ENCODE data around the gene ZDHHC11.

The ZDHHC11 gene

GRCh38 chr5:870956-871355, 20.2 kb upstream of the ZDHHC11 start:
- DNase-seq (ENCODE audit: insufficient read length, low spot score): no peak
- no peak for TF ChIP-seq POLR2A (IDR thresholded peaks at IDR 0.05; ENCODE audit: low read depth, low read length)
- no peak for FAIRE-seq

GRCh38 chr5:868428-869135, 17.8 kb upstream of the ZDHHC11 start:
- FAIRE-seq: no peak
- no peak for TF ChIP-seq POLR2A (IDR thresholded peaks at IDR 0.05; ENCODE audit: low read depth, low read length)

DNA sequence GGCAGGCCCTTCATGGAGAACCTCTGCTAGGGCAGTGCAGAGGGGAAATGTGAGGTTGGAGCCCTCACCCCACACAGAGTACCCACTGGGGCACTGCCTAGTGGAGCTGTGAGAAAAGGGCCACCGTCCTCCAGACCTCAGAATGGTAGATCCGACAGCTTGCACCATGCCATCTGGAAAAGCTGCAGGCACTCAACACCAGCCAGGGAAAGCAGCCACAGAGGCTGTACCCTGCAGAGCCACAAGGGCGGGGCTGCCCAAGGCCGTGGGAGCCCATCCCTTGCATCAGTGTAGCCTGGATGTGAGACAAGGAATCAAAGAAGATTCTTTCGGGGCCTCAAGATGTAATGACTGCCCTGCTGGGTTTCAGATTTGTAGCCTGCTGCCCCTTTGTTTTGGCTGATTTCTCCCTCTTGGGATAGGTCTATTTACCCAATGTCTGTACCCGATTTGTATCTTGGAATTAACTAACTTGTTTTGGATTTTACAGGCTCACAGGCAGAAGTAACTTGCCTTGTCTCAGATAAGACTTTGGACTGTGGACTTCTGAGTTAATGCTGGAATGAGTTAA, 16.6 kb upstream of the ZDHHC11 start:
- no peak for TF ChIP-seq POLR2A (IDR thresholded peaks at IDR 0.05; ENCODE audit: low read depth, low read length)

More at GRCh38 chr5:868428-869135, 17.8 kb upstream of the ZDHHC11 start:
- no peak for DNase-seq (ENCODE audit: insufficient read length, low spot score)

GRCh38 chr5:865771-866170, 15.0 kb upstream of the ZDHHC11 start:
- no peak for TF ChIP-seq POLR2A (IDR thresholded peaks at IDR 0.05; ENCODE audit: low read depth, low read length)
- DNase-seq (ENCODE audit: insufficient read length, low spot score): no peak
- FAIRE-seq: no peak

More for the DNA sequence above, 16.6 kb upstream of the ZDHHC11 start:
- no peak for DNase-seq (ENCODE audit: insufficient read length, low spot score)
- FAIRE-seq: no peak

DNA sequence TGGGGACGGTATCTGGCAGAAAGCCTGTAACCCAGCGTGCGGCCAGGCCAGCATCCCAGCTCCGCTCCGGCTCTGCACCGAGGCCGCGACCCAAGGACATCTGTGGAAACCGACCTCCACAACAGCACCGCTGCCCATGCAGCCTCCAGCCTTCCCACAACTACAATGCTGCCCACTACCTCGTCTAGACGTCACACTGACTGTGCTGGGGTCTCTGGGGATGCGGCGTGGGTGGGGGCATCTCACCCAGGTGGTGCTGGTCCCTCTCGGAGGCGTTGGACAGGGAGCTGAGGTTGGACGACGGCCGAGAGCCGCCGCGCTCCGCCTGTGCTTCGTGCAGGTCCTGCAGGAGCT, 14.4 kb upstream of the ZDHHC11 start:
- DNase-seq (ENCODE audit: insufficient read length, low spot score) (no peak), FAIRE-seq (no peak)
- no peak for TF ChIP-seq POLR2A (IDR thresholded peaks at IDR 0.05; ENCODE audit: low read depth, low read length)

GRCh38 chr5:864492-865167, 13.8 kb upstream of the ZDHHC11 start:
- no peak for TF ChIP-seq POLR2A (IDR thresholded peaks at IDR 0.05; ENCODE audit: low read depth, low read length)
- FAIRE-seq (no peak), DNase-seq (ENCODE audit: insufficient read length, low spot score) (no peak)

DNA sequence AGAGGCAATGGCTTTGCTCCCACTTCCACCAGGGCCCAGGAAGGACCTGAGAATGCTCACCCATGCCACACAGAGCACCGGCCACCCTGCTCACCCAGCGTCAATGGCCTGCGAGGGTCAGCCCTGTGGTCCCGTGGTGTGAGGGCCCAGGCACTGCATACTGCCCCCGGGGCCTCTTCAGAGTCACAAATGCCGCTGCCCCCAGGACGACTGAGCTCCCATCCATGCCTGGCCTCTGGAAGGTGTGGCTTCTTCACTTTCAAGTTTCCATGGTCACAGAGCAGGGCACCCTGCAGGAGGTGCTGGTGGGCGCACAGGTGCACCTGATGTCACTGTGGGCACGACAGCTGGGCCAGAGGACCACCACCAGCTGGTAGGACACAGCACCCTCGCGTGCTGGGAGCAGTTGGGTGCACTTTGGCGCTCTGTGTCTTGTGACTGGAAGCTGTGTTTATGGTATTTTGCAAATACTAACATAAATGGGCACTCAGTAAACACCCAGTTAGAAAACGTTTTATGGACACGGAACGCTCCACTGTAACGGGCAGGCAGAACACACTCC, 12.5 kb upstream of the ZDHHC11 start:
- DNase-seq (ENCODE audit: insufficient read length, low spot score): no peak
- no peak for FAIRE-seq
- TF ChIP-seq POLR2A (IDR thresholded peaks at IDR 0.05; ENCODE audit: low read depth, low read length): no peak

DNA sequence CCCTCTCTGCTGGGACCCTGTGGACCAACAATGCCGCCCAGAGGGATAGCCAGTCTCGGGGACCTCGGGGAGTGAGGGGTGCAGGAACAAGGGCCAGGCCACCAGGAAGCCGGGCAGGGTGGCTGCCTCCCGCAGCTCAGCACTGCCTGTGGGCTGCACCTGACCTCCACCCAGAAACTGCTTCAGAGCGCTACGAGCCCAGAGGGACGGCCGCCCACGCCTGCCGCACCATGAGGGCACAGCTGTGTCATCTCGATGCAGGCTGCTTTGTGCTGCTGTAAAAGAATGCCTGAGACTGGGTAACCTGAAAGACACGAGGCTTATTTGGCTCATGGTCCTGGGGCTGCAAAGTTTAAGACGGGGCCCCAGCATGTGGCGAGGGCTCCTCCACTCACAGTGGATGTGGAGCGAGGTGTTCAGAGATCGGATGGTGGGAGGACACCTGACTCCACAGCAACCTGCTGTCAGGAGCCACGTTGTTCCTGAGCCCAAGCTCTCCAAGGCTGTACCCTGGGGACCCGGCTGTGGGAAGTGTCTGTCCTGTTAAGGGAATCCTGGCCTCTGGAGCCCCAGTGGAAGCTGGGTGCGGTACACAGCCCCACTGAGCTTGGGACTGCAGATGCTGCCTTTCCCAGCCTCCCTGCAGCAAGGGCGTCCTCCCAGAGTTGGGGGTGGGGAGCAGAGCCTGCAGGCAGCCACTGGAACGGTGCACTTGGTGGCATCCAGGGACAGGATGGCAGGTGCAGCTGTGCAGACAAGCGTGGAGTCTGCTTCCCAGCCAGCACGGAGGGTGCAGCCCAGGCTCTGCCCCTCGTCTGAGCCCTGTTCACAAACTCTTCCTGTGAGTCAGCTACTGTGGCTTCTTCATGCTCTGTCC, 11.8 kb upstream of the ZDHHC11 start:
- peak; percentile 43 for DNase-seq (ENCODE audit: insufficient read length, low spot score)

GRCh38 chr5:861442-862366, 10.9 kb upstream of the ZDHHC11 start:
- FAIRE-seq: no peak
- no peak for TF ChIP-seq POLR2A (IDR thresholded peaks at IDR 0.05; ENCODE audit: low read depth, low read length)
- DNase-seq (ENCODE audit: insufficient read length, low spot score): no peak

More for the DNA sequence above, 11.8 kb upstream of the ZDHHC11 start:
- no peak for TF ChIP-seq POLR2A (IDR thresholded peaks at IDR 0.05; ENCODE audit: low read depth, low read length)
- no peak for FAIRE-seq

- FAIRE-seq: no peak
- no peak for TF ChIP-seq POLR2A (IDR thresholded peaks at IDR 0.05; ENCODE audit: low read depth, low read length)
These were observed 9.8 kb upstream of the ZDHHC11 start for GRCh38 chr5:860506-861150.

GRCh38 chr5:859798-860296, 9.1 kb upstream of the ZDHHC11 start:
- no peak for TF ChIP-seq POLR2A (IDR thresholded peaks at IDR 0.05; ENCODE audit: low read depth, low read length)
- no peak for FAIRE-seq
- DNase-seq (ENCODE audit: insufficient read length, low spot score): no peak

More at GRCh38 chr5:860506-861150, 9.8 kb upstream of the ZDHHC11 start:
- no peak for DNase-seq (ENCODE audit: insufficient read length, low spot score)

GRCh38 chr5:859391-859790, 8.6 kb upstream of the ZDHHC11 start:
- no peak for FAIRE-seq
- TF ChIP-seq POLR2A (IDR thresholded peaks at IDR 0.05; ENCODE audit: low read depth, low read length): no peak

More at GRCh38 chr5:859391-859790, 8.6 kb upstream of the ZDHHC11 start:
- DNase-seq (ENCODE audit: insufficient read length, low spot score): no peak

Measured in H54 (cell line).